Endothelial cell of umbilical vein (primary cell): ENCODE results near the gene DNAH1.

ENCODE experiments used
- CTCF ChIP-seq, 2 donors: IDR thresholded peaks; 1 replicate in 1 of 2; 2 replicates in 1 of 2; pipeline ENCODE4 v1.5.1; 2011; ENCODE audit warnings: low read length in 2 of 2, mild to moderate bottlenecking in 2 of 2, moderate library complexity in 2 of 2, control low read depth in 1 of 2, inconsistent platforms in 1 of 2, low read depth in 1 of 2; ENCODE audit not compliant: insufficient read depth in 1 of 2; ENCODE audit errors: extremely low read depth in 1 of 2
- POLR2A ChIP-seq: IDR thresholded peaks from 2 replicates; pipeline ENCODE4 v1.6.1; 2012; ENCODE audit warnings: low read depth, mild to moderate bottlenecking, control low read depth, low read length

- TF ChIP-seq CTCF (IDR thresholded peaks at IDR 0.05; ENCODE audit: extremely low read depth in 1 of 2, insufficient read depth in 1 of 2, low read depth in 1 of 2, low read length in 2 of 2) (no peak), POLR2A (no peak)
Observed at GRCh38 chr3:52373676-52374075, 57.6 kb downstream of the DNAH1 start.
